Epithelial cell of esophagus (primary cell): ENCODE measurements around the gene EXOC7.

ENCODE experiments used
- DNase-seq: peaks from one replicate; pipeline ENCODE4 v3.0.0; 2010; ENCODE audit warnings: low read depth
- H3K4me3 ChIP-seq: 2 replicates; pipeline ENCODE4 v1.5.1; 2011; ENCODE audit warnings: mild to moderate bottlenecking, low read length, control low read depth
- CTCF ChIP-seq: IDR thresholded peaks from 2 replicates; pipeline ENCODE4 v1.5.1; 2011; ENCODE audit warnings: low read depth, mild to moderate bottlenecking, low read length, control low read depth, inconsistent platforms; ENCODE audit not compliant: insufficient read depth; ENCODE audit errors: missing control alignments

The EXOC7 gene

GRCh38 chr17:76039121-76039520, 64.5 kb downstream of the EXOC7 start:
- no peak overlapping the region for H3K4me3 ChIP-seq
- no peak for DNase-seq
- TF ChIP-seq CTCF = no peak

- TF ChIP-seq CTCF = no peak
Measured at GRCh38 chr17:76038050-76038449, 65.5 kb downstream of the EXOC7 start.

GRCh38 chr17:76036497-76037261, 66.9 kb downstream of the EXOC7 start:
- TF ChIP-seq CTCF = no peak
- no peak overlapping the region for H3K4me3 ChIP-seq
- DNase-seq = no peak

More at GRCh38 chr17:76038050-76038449, 65.5 kb downstream of the EXOC7 start:
- no peak overlapping the region for H3K4me3 ChIP-seq
- no peak for DNase-seq

GRCh38 chr17:76034428-76035350, 68.9 kb downstream of the EXOC7 start:
- H3K4me3 ChIP-seq = no peak overlapping the region
- no peak for TF ChIP-seq CTCF
- no peak for DNase-seq

- H3K4me3 ChIP-seq = no peak overlapping the region
- TF ChIP-seq CTCF = no peak
- DNase-seq = no peak
Measured at GRCh38 chr17:76033139-76033538, 70.4 kb downstream of the EXOC7 start.

GRCh38 chr17:76032780-76033108, 70.8 kb downstream of the EXOC7 start:
- no peak for TF ChIP-seq CTCF
- DNase-seq = no peak

More at GRCh38 chr17:76032780-76033108, 70.8 kb downstream of the EXOC7 start:
- no peak overlapping the region for H3K4me3 ChIP-seq
